ENCODE measurements around the gene PLEKHO1. TPM values are rescaled to one million over a fixed set of nuclear protein-coding genes. Genes with fewer than 3 reads are reported as not detected.

Gene PLEKHO1
- total and polyA plus RNA-seq, 12 donors, result 36.2 to 298 (median 79.9) TPM

DNA sequence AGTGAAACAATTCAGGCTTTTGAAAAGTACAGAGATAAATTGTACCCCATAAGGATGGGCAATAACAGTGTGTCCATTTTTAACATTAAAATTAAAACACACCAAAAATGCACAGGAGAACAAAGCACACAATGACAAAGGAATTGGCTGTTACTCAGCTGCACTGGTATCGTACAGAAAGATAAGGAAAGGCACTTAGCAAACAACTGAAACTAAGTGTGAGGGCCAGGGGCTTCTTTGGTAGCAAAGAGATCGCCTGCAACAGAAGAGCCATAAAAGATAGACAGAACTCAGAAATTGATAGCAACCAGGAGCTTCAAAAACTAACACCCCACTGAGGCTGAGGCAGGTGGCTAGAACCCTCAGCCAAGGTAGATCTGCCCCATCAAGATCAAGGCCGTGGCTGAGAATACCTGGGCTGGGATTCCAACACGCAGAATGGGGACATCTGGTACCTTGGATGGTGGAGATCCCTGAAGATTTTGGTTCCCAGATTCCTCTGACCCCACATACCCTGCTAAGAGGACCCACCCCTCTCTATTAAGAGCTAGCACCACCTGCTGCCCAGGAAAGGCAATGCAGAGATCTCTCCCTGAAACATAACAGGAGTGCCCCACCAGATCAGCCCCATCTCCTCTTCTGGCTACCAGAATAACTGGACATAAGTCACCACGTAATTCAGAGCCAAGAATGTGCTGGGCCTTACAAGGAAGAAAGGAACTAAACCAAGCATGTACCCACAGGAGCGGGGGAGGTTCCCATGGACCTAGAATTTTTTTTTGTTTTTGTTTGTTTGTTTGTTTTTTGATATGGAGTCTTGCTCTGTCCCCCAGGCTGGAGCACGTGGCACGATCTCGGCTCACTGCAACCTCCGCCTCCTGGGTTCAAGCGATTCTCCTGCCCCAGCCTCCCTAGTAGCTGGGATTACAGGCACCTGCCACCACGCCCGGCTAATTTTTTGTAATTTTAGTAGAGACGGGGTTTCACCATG lies 16.2 kb downstream of the PLEKHO1 start:
- intact Hi-C loops (cut with DNase I), result loop anchor here (5.0 kb wide), 1 partner anchor 94 kb away; no protein-coding TSS in a partner anchor
- H3K27me3 ChIP-seq, result no peaks in the 10 kb centered on the region
- H3K36me3 ChIP-seq (replicated peaks in 1 of 2), result no peaks in the 10 kb centered on the region
- 56 to 69% (median 63%) methylated on average over 14 of the region's 14 CpGs for WGBS, 4 donors
- H3K4me1 ChIP-seq (replicated peaks in 1 of 2), result peaks cover 20 to 38% of the 10 kb centered on the region in 2 donors
- DNase-seq, result peak; percentile 49 to 83 (median 64)
- TF ChIP-seq POLR2A (IDR thresholded peaks at IDR 0.05), result no peak
- TF ChIP-seq, protein P1, sequence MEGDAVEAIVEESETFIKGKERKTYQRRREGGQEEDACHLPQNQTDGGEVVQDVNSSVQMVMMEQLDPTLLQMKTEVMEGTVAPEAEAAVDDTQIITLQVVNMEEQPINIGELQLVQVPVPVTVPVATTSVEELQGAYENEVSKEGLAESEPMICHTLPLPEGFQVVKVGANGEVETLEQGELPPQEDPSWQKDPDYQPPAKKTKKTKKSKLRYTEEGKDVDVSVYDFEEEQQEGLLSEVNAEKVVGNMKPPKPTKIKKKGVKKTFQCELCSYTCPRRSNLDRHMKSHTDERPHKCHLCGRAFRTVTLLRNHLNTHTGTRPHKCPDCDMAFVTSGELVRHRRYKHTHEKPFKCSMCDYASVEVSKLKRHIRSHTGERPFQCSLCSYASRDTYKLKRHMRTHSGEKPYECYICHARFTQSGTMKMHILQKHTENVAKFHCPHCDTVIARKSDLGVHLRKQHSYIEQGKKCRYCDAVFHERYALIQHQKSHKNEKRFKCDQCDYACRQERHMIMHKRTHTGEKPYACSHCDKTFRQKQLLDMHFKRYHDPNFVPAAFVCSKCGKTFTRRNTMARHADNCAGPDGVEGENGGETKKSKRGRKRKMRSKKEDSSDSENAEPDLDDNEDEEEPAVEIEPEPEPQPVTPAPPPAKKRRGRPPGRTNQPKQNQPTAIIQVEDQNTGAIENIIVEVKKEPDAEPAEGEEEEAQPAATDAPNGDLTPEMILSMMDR (IDR thresholded peaks at IDR 0.05), result peak; percentile 50 to 71 (median 64)
- H3K9me3 ChIP-seq (replicated peaks in 1 of 3), result no peaks in the 10 kb centered on the region
- H3K27ac ChIP-seq, result peak overlapping the region in 2 of 5 donors; percentile 29 to 95
- no peak overlapping the region for H3K4me3 ChIP-seq

DNA sequence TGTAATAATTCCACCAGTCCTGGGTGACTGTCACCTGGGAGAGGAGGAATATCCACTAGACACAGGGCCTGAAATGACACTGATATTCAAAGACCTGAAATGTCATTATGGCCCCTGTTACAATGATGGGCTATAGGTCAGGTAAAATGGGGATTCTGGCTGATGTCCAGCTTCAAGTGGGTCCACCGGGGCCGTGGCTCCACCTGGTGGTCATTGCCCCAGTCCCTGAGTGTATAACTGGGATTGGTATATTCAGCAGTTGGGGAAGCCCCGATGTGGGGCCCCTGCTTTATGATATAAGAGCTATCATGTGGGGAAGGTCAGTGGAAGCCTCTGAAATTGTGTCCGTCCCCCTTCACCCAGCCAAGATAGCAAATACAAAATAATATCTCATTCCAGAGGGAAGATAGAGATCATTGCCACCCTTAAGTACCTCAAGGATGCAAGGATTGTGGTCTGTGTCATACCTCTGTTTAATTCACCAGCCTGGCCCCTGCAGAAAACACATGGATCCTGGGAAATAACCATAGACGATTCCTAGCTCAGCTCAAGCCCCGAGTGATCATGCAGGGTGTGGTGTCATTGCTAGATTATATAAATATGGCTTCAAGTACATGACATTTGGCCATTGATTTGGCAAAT lies 19.4 kb downstream of the PLEKHO1 start:
- Histone ChIP-seq H3K27me3 (no peaks in the 10 kb centered on the region), H3K4me3 (no peak overlapping the region), H3K27ac (no peak overlapping the region), H3K4me1 (replicated peaks in 1 of 2) (peaks cover 0 to 12% of the 10 kb centered on the region in 2 donors), H3K9me3 (replicated peaks in 1 of 3) (no peaks in the 10 kb centered on the region), H3K36me3 (replicated peaks in 1 of 2) (no peaks in the 10 kb centered on the region)
- no peak for TF ChIP-seq POLR2A (IDR thresholded peaks at IDR 0.05)
- TF ChIP-seq, protein P1 (IDR thresholded peaks at IDR 0.05), result peak; percentile 70 to 89 (median 83)
- peak; percentile 52 to 88 (median 75) for DNase-seq
- 10 to 17% (median 12%) methylated on average over 6 of the region's 6 CpGs for WGBS, 4 donors
- intact Hi-C loops (cut with DNase I), result loop anchor here (5.0 kb wide), 1 partner anchor 97 kb away; no protein-coding TSS in a partner anchor

DNA sequence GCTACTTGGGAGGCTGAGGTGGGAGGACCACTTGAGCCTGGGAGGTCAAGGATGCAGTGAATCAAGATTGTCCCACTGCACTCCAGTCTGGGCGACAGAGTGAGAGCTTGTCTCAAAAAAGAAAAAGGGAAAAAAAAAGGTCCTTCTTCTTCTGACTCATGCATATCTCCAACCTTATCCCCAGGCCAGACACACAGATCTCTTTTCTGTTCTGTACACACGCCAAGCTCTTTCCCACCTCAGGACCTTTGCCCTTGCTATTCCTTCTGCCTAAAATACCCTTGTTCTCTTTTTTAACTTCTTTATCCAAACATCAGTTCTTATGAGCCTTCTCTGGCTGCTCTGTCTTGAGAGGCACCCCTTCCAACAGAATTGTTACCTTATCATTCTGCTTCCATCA lies 22.1 kb downstream of the PLEKHO1 start:
- H3K36me3 ChIP-seq (replicated peaks in 1 of 2), result no peaks in the 10 kb centered on the region
- no peaks in the 10 kb centered on the region for H3K9me3 ChIP-seq (replicated peaks in 1 of 3)
- H3K27ac ChIP-seq, result no peak overlapping the region
- DNase-seq, result no peak
- WGBS, 4 donors, result 46 to 56% (median 52%) methylated on average over 2 of the region's 2 CpGs
- H3K27me3 ChIP-seq, result no peaks in the 10 kb centered on the region
- H3K4me1 ChIP-seq (replicated peaks in 1 of 2), result no peaks in the 10 kb centered on the region
- no peak for TF ChIP-seq POLR2A (IDR thresholded peaks at IDR 0.05)
- TF ChIP-seq, protein P1 (IDR thresholded peaks at IDR 0.05), result no peak
- intact Hi-C loops (cut with DNase I), result loop anchor here in 1 of 2 donors (5.0 kb wide), 1 partner anchor 210 kb away; no protein-coding TSS in a partner anchor
- no peak overlapping the region for H3K4me3 ChIP-seq

DNA sequence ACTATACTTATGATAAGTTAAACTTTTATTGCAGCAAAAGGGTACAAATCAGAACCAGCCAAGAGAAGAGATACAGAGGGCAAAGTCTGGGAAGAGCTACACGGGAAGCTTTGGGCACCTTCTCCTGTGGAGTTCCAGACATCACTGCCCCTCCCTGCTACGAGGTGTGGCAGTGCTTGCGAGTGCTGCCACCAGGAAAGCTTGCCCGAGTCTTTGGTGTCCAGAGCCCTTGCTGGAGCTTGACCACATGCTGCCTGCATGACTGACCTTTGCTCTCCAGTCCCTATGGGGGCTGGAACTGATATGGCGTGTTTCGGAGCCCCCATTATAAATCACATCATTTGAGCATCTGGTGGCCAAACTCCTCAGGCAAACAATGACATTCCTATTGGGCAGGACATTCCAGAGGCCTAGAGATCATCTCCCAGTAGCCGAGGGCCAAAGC lies 23.4 kb downstream of the PLEKHO1 start:
- no peak overlapping the region for H3K27ac ChIP-seq
- no peaks in the 10 kb centered on the region for H3K4me1 ChIP-seq (replicated peaks in 1 of 2)
- WGBS, 4 donors, result 77 to 83% (median 80%) methylated on average over 7 of the region's 7 CpGs
- H3K27me3 ChIP-seq, result no peaks in the 10 kb centered on the region
- intact Hi-C loops (cut with DNase I), result loop anchor here in 1 of 2 donors (5.0 kb wide), 1 partner anchor 211 kb away; no protein-coding TSS in a partner anchor
- TF ChIP-seq, protein P1 (IDR thresholded peaks at IDR 0.05), result no peak
- no peak for TF ChIP-seq POLR2A (IDR thresholded peaks at IDR 0.05)
- no peak overlapping the region for H3K4me3 ChIP-seq
- H3K36me3 ChIP-seq (replicated peaks in 1 of 2), result no peaks in the 10 kb centered on the region
- DNase-seq, result no peak
- no peaks in the 10 kb centered on the region for H3K9me3 ChIP-seq (replicated peaks in 1 of 3)

All from adrenal gland (tissue), 12 donors.